GM21447 (cell line): ENCODE measurements around the gene UNC13D.
"Not testable (repeated sequence)": the region's sequence is repeated elsewhere in the genome, so short reads cannot be mapped to it uniquely, and the experiment has no call there.

Experiments
- ATAC-seq: cut with Tn5 transposase; IDR thresholded peaks from one replicate; pipeline ENCODE4 v1.9.1; 2021; ENCODE audit not compliant: unreplicated experiment

UNC13D gene

DNA sequence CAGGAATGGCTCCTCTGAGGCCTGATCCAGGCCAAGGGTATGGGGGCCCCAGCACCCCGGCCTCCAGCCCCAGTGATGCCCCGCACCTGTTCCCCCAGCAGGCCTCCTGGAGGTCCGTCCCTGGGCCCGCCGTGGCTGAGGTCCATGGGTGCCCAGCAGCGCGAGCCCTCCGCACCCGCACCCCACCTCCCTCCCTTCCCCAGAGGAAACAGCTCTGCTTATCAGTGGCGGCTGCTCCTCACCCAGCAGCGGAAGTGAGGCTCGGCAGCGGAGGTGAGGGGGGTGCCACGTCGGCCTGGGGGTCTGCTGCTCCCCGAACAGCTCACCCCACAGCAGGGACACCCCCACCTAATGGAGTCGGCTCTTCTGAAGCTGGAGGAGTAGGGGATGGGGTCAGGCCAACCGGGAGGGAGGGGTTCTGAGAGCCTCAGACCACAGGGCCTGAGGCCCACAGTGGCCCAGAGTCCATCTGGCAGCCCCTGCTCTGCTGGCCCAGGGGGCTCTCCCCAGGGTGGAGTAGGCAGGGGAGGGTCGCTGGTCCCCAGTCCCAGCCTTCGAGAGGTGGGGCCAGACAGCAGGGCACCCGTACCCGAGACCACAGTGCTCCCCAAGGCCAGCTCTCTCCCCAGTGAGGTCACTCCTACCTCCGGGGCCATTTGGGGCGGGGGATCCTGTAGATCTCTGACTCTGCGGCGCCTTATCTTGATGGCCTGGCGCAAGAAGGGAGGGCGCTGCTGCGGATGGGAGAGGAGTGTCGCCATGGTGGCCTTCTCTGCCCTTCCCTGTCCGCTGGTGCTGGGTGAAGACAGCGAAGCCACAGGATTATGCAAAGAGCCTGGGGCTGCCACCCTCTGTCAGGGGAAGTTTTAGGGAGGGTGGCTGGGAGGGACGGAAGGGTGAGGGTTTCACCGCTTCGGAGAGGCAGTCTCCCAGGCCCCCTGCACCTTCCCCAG lies at the start of gene UNC13D:
TSS of gene UNC13D (minus strand) at position 828 of the 953 bp plus-strand sequence. CDS start at position 761, 67 bp downstream.
- peak; percentile 25 for ATAC-seq

DNA sequence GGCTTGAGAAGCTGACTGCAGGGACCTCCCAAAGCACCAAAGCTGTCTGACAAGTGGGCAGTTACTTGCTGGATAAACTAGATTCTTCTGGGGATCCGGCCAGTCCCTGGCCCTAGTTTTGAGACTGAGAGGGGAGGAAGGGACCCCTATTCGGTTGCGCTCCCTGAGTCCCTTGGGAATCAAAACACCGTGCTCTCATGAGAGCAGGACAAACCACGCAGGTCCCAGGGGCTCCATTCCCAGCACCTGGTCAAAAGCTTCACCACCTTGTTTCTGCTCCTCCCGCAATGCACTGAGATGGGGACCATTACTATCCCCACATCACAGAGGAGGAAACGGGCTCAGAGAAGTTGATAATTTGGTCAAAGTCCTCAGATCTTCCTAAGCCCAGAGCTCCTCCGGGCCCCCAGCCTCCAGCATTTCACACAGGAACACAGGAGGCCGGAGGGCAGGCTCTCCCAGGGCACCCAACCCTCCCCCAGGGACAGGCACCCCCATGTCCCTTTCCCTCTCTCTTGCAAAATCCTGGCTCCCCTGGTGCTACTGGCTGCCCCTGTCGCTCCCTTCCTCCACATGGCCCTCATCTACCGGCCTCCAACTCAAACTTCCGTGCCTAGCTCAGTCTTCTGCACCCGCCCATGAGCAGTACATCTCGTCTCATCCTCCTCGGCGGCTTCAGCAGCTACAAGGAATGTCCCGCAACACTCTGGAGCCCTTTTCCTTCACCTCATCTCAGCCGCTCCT lies 49.3 kb upstream of the UNC13D start:
- no peak for ATAC-seq

DNA sequence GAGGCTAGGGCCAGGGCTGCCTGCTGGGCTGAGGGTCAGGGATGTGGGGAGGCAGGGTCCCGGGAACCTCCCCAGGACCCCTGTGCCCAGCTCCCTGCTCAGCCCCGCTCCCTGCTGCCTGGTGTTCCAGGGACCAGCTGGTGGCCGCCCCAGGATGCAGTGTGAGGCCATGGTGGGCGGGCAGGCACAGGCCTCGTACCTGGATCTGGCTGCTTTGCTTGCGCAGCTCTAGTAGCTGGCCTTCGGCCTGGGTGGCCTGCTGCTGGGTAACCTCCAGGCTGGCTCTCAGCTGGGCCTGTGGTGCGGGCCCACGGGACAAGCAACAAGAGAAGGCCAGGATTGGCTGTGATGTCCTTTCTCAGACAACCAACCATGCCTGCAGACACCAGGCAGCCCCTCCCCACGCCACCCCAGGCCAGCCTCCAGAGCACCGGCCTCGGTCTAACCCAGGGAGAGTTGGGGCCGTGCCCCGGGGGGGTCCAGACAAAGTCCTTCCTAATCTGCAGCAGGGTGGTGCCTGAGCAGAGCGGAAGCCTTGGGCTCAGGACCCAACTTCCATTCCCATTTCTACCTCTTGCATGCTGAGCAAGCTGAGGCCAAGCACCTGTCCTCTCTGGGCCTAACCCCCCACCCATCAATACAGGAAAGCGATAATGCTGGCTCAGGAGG lies 48.5 kb upstream of the UNC13D start:
- no peak for ATAC-seq

DNA sequence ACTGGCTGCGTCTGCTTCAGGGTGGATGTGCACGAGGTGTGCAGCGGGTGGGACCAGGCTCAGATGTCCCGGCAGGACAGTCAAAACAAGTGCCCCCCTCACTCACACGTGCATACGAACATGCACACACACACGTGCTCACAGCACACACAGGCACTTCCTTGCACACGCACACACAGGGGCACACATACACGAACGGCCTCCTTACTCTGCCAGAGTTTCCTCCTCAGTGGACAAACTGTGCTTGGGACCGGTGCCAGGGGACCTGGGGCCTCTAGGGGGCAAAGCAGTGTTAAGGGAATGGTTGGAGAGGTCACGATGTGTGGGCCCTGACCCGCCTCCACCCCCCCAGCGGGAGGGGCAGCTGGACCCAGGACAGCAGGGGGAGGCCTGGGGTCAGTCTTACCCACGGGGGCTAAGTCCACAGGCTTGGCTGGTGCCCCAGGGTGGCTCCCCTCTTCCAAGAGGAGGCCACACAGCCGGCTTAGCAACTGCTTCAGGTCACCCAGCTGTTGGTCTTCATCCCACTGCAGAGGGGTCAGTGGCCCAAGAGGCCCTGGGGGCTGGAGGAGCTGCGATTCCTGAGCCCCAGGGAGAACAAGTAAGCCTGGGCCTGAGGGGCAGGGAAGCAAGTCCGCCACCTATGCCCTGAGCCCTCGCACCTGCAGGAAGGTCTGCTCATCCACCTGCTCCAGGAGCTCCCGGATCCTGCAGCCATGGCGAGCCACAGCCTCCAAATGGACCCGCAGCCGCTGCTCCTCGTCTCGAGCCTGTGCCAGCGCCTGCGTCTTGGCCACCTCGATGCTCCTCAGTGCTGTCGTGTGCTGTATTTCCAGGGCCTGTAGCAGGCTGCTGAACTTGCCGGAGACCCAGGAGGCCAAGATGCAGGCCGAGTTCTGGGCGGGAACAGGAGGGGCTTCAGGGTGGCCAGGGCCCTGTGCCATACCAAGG lies 47.7 kb upstream of the UNC13D start:
- ATAC-seq = no peak

DNA sequence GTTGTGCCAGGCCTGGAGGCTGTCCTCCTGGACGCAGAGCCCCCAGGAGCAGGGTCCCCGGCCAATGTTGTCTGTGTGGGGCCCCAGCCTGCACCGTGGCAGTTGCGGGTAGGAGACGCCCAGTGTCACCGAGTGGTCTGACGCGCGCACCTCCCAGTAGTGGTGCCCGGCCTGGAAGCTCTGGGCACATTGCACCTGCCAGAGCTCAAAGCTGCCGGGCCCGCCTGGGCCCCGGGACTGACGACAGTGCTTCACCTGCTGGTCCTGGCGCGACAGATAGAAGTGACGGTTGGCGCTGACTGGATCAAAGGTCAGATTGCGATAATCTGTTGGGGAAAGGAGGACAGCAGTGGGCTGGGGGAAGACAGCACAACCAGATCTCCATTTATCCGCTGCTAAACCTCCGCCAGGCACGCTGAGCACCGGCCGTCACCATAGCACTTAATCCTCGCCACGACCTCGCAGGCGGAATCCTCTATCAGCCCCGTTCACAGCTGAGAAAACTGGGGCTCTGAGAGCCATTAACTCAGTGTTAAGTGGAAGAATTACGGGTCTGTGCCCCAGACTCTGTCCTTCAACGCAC lies 46.9 kb upstream of the UNC13D start:
- no peak for ATAC-seq

DNA sequence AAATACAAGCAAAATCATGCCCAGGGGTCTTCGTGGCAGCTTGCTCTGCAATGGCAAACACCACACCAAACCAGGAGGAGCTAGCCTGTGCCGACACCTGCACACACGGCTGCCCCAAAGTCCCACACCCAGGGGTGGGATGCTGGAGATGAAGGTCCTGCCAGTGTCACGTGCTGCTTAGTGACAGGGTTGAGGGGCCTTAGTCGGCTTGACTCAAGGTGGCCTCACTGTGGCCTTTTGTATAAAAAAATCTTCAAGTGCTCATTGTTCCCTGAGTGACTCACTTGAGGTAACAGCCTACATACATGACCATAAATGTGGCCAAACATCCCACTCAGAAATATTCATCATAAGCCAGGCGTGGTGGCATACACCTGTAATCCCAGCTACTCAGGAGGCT lies 45.2 kb upstream of the UNC13D start:
- ATAC-seq = no peak

DNA sequence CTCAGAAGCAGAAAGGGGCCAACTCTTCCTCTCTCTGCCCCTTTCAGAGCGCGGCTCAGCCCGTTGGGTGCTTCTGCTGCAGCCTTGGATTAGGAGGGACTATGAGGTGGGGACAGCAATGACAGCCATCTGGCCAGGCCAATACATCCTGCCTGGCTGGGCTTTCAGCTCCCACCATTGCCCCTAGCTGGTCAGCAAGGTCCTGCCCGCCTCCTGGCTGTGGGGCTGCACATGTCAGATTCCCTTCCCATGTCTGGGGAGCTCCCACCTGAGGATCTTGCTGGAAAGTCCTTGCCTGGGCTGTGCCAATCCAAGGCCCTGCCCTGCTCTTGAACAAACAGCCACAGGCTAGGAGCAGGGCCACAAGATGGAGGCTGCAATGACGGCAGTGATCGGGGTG lies 44.3 kb upstream of the UNC13D start:
- ATAC-seq = no peak

DNA sequence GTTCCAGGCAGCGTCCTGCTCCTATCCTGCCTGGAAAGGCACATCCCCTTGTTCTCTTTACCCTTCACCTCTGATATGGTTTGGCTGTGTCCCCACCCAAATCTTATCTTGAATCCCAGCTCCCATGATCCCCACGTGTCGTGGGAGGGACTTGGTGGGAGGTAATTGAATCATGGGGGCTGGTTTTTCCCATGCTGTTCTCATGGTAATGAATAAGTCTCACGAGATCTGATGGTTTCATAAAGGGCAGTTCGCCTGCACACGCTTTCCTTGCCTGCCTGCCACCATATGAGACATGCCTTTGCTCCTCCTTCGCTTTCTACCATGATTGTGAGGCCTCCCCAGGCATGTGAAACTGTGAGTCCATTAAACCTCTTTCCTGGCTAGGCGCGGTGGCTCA lies 41.7 kb upstream of the UNC13D start:
- ATAC-seq = not testable (repeated sequence)

DNA sequence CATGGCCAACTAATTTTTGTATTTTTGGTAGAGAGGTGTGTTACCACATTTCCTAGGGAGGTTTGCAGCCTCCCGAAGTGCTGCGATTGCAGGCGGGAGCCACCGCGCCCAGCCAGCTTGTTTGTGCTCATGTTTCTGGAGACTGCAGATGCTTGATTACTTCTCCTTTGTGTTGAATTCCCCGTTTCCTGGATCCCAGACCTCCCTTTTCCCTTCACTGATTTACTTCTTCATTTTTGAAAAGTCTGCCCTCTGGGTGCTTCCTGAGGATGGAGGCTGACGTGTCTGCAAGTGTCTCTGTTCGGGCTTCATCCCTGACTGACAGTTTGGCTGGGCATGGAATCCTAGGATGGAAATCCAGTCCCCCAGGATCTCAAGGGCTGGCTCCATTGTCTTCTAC lies 41.2 kb upstream of the UNC13D start:
- ATAC-seq = no peak

DNA sequence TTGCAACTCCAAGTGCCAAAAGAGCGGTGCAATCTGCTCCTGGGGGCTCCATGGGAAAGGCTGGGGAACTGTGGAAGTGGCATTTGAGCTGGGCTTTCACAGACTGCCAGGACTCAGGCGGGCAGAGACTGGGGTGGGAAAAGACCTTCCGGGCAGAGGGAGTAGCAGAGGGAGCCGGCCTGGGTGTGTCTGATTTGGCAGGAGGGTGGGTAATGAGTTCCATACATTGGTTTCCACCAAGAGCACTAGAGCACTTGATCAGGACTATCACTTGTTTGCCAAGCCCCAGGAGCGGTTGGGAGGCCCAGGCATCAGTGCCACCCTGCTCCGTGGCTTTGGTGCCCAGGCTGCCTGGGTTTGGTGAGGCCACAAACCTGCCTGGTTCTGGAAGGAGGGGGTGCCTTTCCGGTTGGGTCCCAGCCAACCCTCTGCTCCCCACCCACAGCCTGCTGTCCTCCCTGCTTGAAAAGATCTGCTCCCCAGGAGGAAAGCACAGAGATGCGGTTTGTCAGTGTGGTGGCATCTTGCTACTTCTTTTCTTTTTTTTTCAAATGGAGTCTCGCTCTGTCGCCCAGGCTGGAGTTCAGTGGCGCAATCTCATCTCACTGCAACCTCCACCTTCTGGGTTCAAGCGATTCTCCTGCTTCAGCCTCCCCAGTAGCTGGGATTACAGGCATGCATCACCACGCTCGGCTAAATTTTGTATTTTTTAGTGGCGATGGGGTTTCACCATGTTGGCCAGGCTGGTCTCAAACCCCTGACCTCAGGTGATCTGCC lies 37.7 kb upstream of the UNC13D start:
- no peak for ATAC-seq

DNA sequence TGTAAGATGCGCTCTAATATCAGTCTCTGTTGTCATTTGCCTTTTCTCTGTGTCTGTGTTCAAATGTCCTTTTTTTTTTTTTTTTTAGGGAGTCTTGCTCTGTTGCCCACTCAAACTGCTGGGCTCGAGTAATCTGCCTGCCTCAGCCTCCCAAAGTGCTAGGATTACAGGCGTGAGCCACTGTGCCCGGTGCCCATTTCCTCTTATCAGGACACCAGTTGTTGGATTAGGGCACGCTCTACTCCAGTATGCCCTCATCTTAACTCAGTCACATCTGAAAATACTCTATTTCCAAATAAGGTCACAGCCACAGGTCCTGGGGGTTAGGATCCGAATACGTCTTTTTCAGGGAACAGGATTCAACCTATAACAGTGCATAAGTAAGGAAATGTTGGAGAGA lies 36.1 kb upstream of the UNC13D start:
- no peak for ATAC-seq

DNA sequence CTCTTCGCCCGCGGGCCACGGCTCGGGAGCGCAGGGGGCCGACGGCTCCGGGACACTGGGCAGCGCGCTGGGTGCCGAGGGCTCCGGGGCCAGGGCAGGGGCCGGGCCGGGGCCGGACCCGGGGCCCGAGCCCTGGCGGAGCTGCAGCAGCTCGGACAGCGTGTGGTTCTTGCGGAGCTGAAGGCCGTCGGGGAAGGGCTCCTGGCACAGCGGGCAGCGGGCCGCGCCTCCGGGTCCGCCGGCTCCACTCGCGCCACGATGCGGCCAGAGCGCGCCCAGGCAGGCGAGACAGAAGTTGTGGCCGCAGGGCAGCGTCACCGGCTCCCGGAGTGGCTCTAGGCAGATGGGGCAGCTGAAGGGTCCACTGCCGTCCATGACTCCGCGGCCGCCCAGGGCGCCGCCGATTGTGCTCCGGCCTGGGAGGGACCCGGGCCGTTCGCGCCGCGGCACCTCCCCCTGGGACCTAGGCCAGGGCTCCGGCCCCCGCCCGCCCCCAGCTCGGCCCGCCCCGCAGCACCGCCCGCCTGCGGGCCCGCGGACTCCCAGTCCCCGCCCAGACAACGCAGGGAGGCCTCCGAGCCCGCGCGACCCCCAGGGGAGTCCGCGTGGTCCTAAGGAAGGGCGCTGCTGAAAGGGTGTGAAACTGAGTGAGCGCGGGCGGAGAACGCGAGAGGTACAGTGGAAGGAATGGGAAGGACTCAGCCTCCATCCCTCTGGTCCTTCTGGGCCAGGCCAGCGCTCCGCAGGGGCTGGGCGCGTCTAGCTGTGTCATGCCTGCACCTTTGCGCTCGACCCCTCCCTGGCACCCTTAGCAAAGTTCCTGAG lies 34.2 kb upstream of the UNC13D start, which contains the start of gene TRIM47:
TSS of gene TRIM47 (minus strand) at position 408 of the 825 bp plus-strand sequence. CDS start at position 375, 33 bp downstream.
- ATAC-seq = no peak

DNA sequence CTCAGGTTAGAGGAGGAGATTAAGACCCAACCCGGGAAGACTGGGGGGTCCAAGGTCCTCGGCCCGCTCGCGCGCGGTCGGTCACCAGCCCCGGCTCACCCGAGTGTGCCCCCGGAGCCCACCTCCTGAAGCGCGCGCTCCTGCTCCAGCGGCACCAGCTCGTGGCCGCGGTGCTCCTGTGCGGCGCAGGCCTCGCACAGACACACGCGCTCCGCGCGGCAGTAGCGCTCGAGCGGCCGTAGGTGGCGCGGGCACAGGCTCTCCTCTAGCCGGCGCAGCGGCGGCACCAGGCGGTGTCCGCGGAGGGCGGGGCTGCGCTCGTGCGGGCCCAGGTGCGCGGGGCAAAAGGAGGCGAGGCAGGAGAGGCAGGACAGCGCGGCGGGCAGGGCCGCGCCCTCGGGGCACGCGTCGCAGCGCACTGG lies 33.6 kb upstream of the UNC13D start:
- no peak for ATAC-seq

DNA sequence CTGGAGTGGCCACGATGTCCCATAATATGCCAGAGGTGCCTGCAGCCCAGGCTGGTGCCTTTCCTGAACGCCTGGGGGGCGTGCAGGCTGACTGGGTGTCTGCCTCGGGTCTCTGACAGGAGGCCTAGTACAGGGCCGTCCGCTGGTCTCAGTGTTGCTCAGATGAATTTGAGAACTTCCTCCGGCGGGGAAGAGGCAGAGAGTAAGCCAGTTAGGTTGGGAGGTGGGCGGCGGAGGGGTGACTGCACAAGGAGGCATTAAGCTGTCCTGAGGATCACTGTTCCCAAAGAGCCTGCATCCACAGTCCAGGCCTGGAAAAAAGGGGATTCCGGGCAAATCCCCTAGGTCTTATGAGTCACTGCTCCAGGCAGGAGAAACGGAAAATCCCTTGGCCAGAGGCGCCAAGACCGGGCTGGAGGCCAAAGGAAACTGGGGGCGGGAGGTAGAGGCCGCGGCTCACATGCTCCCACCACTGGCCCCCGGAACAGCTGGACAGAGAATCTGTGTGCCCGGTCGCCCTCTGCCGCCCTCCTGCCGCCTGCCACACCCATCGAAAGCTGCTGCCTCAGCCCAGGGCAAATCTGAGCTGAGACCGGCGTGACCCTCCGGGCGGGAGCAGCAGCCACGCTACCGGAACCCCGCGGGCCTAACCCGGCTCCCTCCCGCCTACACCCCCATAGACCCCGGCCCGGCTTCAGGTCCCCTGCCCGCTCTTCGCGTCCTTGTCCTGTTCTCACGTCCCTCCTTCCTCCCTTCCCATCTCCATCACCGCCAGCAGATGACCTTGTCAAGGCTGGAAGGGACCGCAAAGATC lies 32.9 kb upstream of the UNC13D start:
- ATAC-seq = no peak

DNA sequence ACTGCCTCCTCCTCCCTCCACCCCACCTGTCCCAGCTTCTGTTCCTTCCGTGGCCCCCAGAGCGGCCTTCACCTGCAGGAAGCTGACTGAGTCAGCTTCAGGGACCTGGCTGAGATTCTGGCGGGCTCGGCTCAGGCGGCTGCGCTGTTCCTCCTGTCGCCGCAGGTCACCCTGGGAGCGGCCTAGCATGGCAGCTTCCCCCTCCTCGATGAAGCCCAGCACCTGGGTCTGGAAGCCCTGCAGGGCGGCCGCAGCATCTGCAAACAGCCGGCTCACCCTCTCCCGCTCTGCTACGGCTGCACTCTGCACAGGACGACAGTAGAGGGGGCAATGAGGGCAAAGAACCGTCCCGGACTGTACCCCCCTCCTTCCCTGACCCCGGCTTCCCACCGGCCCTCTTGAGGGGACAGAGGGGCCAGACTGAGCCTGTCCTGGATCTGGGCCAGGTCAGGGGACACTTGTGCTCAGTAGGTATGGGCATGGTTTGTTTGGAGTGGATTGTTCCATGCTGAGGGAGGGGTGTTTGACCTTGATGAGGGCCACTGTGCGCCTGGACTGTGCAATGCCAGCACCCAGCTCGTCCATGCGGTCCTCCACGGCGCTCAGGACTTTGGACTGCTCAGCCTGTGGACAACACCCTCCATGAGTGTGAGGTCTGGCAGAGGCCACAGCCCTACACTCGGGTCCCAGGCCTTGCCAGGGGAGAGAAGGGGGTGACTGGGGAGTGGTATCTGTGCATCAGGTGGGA lies 32.2 kb upstream of the UNC13D start:
- no peak for ATAC-seq

DNA sequence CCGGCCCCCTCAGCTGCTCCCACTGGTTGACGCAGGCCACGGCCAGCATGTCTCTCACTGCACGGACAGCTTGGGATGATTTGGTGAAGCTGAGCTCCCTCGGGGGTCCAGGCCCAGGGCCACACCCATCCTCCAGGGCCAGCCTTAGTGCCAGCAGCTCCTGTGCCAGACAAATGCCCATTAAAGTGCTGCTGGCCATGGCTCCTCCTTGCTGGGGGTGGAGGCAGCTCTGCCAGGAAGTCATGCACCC lies 31.7 kb upstream of the UNC13D start:
- no peak for ATAC-seq
